Measurements from ENCODE around the gene MEGF6. TPM values are rescaled to one million over a fixed set of nuclear protein-coding genes. Genes with fewer than 3 reads are reported as not detected.

The MEGF6 gene
- total RNA-seq, 5 donors from 2014 or later (not counting 1 experiment from before 2014, with no cell fraction given), result 63.3 to 213 (median 193) TPM

- H3K4me3 ChIP-seq (ENCODE audit: control insufficient read depth in 1 of 2, extremely low read depth in 1 of 2, low read length in 1 of 2), result peak overlapping the region; percentile 12 to 64
- no peaks in the 10 kb centered on the region for H3K36me3 ChIP-seq (ENCODE audit: control insufficient read depth in 2 of 2, extremely low read depth in 1 of 2, insufficient read depth in 1 of 2, low read length in 1 of 2)
- no peak overlapping the region for H3K27ac ChIP-seq (ENCODE audit: low read length)
- H3K27me3 ChIP-seq (replicated peaks in 1 of 2; ENCODE audit: control insufficient read depth in 2 of 2, extremely low read depth in 1 of 2, insufficient read depth in 2 of 2, low read length in 1 of 2), result peaks cover 0 to 77% of the 10 kb centered on the region in 2 experiments
- WGBS (ENCODE audit: insufficient coverage), result 6% methylated on average over 18 of the region's 27 CpGs
- ChIA-PET CTCF (no interaction called here), POLR2A (no interaction called here)
- no peaks in the 10 kb centered on the region for H3K9me3 ChIP-seq
- Mint-ChIP-seq H3K4me3 (peak overlapping the region; percentile 51 to 77 (median 67)), H3K36me3 (no peaks in the 10 kb centered on the region), H3K27me3 (peaks cover 3 to 20% of the 10 kb centered on the region in 2 donors), H3K9me3 (no peaks in the 10 kb centered on the region), H3K27ac (no peak overlapping the region), H3K4me1 (peaks cover 0 to 10% (median 9%) of the 10 kb centered on the region in 3 donors)
- peaks cover 0 to 19% of the 10 kb centered on the region in 2 experiments for H3K4me1 ChIP-seq (ENCODE audit: control insufficient read depth in 1 of 2, extremely low read depth in 1 of 2, insufficient read depth in 2 of 2, low read length in 2 of 2)
- peak in 3 of 4 experiments; percentile 3 to 10 (median 5) for ATAC-seq (replicated peaks in 1 of 4)
- DNase-seq, result no peak
Measured at GRCh38 chr1:3610527-3611169, 660 bp downstream of the MEGF6 start.

DNA sequence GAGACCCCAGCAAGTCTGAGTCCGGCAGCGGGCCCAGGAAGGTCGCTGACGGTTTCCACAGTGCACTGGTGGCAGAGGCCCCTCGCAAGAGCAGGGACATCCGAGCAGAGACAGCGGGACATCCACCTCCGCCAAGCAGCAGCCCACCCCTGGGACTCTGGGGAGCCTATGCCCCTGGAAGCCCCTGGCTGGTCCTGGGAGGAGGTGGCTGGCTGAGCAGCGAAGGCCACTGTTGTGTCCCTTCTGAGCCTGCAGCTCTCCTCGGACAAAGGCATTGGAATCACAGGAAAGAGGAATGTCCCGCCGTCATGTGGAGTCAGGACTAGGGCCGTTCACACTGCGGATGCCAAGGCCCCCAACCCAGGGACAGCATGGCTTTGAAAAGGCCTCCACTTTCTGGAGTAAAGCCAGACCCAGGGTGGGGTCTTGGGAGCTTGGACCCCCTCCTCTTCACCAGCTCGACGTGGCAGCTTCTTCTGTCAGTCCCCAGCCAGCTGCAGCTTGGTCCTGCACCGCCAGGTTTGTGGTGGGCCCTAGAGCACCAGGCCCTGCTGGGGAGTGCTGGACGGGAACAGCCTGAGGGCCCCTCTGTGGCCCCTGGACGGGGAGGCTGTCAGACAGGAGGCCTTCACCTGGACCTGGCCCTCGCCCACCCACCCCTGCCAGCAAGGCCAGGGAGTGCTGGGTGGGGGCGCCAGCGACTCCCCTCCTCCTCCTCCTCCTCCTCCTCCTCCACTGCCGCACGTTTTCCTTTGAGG lies 1.4 kb downstream of the MEGF6 start:
- 68% methylated on average over 21 of the region's 24 CpGs for WGBS (ENCODE audit: insufficient coverage)
- ATAC-seq (replicated peaks in 1 of 4) (no peak), DNase-seq (no peak)
- H3K27ac Mint-ChIP-seq, result no peak overlapping the region
- ChIA-PET CTCF (no interaction called here), POLR2A (no interaction called here)
- no peak overlapping the region for H3K4me3 ChIP-seq (ENCODE audit: control insufficient read depth in 1 of 2, extremely low read depth in 1 of 2, low read length in 1 of 2)
- H3K9me3 ChIP-seq, result no peaks in the 10 kb centered on the region
- H3K36me3 Mint-ChIP-seq, result no peaks in the 10 kb centered on the region
- peaks cover 0 to 19% of the 10 kb centered on the region in 2 experiments for H3K4me1 ChIP-seq (ENCODE audit: control insufficient read depth in 1 of 2, extremely low read depth in 1 of 2, insufficient read depth in 2 of 2, low read length in 2 of 2)
- H3K4me3 Mint-ChIP-seq, result peak overlapping the region in 2 of 3 donors; percentile 51 to 77
- H3K27me3 Mint-ChIP-seq, result peaks cover 3 to 19% of the 10 kb centered on the region in 2 donors
- H3K9me3 Mint-ChIP-seq, result no peaks in the 10 kb centered on the region
- H3K4me1 Mint-ChIP-seq, result peaks cover 0 to 10% (median 9%) of the 10 kb centered on the region in 3 donors
- no peak overlapping the region for H3K27ac ChIP-seq (ENCODE audit: low read length)
- no peaks in the 10 kb centered on the region for H3K36me3 ChIP-seq (ENCODE audit: control insufficient read depth in 2 of 2, extremely low read depth in 1 of 2, insufficient read depth in 1 of 2, low read length in 1 of 2)
- peaks cover 0 to 72% of the 10 kb centered on the region in 2 experiments for H3K27me3 ChIP-seq (replicated peaks in 1 of 2; ENCODE audit: control insufficient read depth in 2 of 2, extremely low read depth in 1 of 2, insufficient read depth in 2 of 2, low read length in 1 of 2)

GRCh38 chr1:3609016-3609768 lies 2.1 kb downstream of the MEGF6 start:
- ChIA-PET POLR2A (no interaction called here), CTCF (no interaction called here)
- H3K4me3 ChIP-seq (ENCODE audit: control insufficient read depth in 1 of 2, extremely low read depth in 1 of 2, low read length in 1 of 2), result no peak overlapping the region
- H3K27me3 ChIP-seq (replicated peaks in 1 of 2; ENCODE audit: control insufficient read depth in 2 of 2, extremely low read depth in 1 of 2, insufficient read depth in 2 of 2, low read length in 1 of 2), result peaks cover 0 to 72% of the 10 kb centered on the region in 2 experiments
- WGBS (ENCODE audit: insufficient coverage), result 63% methylated on average over 17 of the region's 22 CpGs
- H3K9me3 ChIP-seq, result no peaks in the 10 kb centered on the region
- Mint-ChIP-seq H3K4me1 (peaks cover 0 to 10% (median 9%) of the 10 kb centered on the region in 3 donors), H3K27me3 (peaks cover 3 to 19% of the 10 kb centered on the region in 2 donors), H3K4me3 (peak overlapping the region in 1 of 3 donors; percentile 18), H3K27ac (no peak overlapping the region), H3K36me3 (no peaks in the 10 kb centered on the region), H3K9me3 (no peaks in the 10 kb centered on the region)
- H3K4me1 ChIP-seq (ENCODE audit: control insufficient read depth in 1 of 2, extremely low read depth in 1 of 2, insufficient read depth in 2 of 2, low read length in 2 of 2), result peaks cover 0 to 19% of the 10 kb centered on the region in 2 experiments
- DNase-seq (no peak), ATAC-seq (replicated peaks in 1 of 4) (no peak)
- H3K36me3 ChIP-seq (ENCODE audit: control insufficient read depth in 2 of 2, extremely low read depth in 1 of 2, insufficient read depth in 1 of 2, low read length in 1 of 2), result no peaks in the 10 kb centered on the region
- H3K27ac ChIP-seq (ENCODE audit: low read length), result no peak overlapping the region

- Mint-ChIP-seq H3K36me3 (no peaks in the 10 kb centered on the region), H3K4me3 (no peak overlapping the region), H3K4me1 (peaks cover 0 to 10% (median 9%) of the 10 kb centered on the region in 3 donors), H3K27me3 (peaks cover under 1 to 19% of the 10 kb centered on the region in 2 donors), H3K27ac (no peak overlapping the region), H3K9me3 (no peaks in the 10 kb centered on the region)
- no peak for ATAC-seq (replicated peaks in 1 of 4)
- no peaks in the 10 kb centered on the region for H3K9me3 ChIP-seq
- CTCF ChIA-PET, result no interaction called here
- 73% methylated on average over 7 of the region's 7 CpGs for whole genome bisulfite sequencing (ENCODE audit: insufficient coverage)
- H3K4me3 ChIP-seq (ENCODE audit: control insufficient read depth in 1 of 2, extremely low read depth in 1 of 2, low read length in 1 of 2), result no peak overlapping the region
- no peak for DNase-seq
- H3K36me3 ChIP-seq (ENCODE audit: control insufficient read depth in 2 of 2, extremely low read depth in 1 of 2, insufficient read depth in 1 of 2, low read length in 1 of 2), result no peaks in the 10 kb centered on the region
- POLR2A ChIA-PET, result no interaction called here
- H3K27me3 ChIP-seq (replicated peaks in 1 of 2; ENCODE audit: control insufficient read depth in 2 of 2, extremely low read depth in 1 of 2, insufficient read depth in 2 of 2, low read length in 1 of 2), result peaks cover 0 to 76% of the 10 kb centered on the region in 2 experiments
- H3K4me1 ChIP-seq (ENCODE audit: control insufficient read depth in 1 of 2, extremely low read depth in 1 of 2, insufficient read depth in 2 of 2, low read length in 2 of 2), result peaks cover 0 to 19% of the 10 kb centered on the region in 2 experiments
- H3K27ac ChIP-seq (ENCODE audit: low read length), result no peak overlapping the region
Measured at GRCh38 chr1:3608154-3608553, 3.2 kb downstream of the MEGF6 start.

- Mint-ChIP-seq H3K4me3 (no peak overlapping the region), H3K27me3 (peaks cover 0 to 19% of the 10 kb centered on the region in 2 donors), H3K36me3 (no peaks in the 10 kb centered on the region), H3K27ac (no peak overlapping the region), H3K4me1 (peaks cover 0 to 10% (median 9%) of the 10 kb centered on the region in 3 donors), H3K9me3 (no peaks in the 10 kb centered on the region)
- H3K36me3 ChIP-seq (ENCODE audit: control insufficient read depth in 2 of 2, extremely low read depth in 1 of 2, insufficient read depth in 1 of 2, low read length in 1 of 2), result no peaks in the 10 kb centered on the region
- H3K4me3 ChIP-seq (ENCODE audit: control insufficient read depth in 1 of 2, extremely low read depth in 1 of 2, low read length in 1 of 2), result no peak overlapping the region
- ATAC-seq (replicated peaks in 1 of 4) (no peak), DNase-seq (no peak)
- H3K9me3 ChIP-seq, result no peaks in the 10 kb centered on the region
- WGBS (ENCODE audit: insufficient coverage), result 93% methylated on average over 13 of the region's 18 CpGs
- H3K27me3 ChIP-seq (replicated peaks in 1 of 2; ENCODE audit: control insufficient read depth in 2 of 2, extremely low read depth in 1 of 2, insufficient read depth in 2 of 2, low read length in 1 of 2), result peaks cover 0 to 78% of the 10 kb centered on the region in 2 experiments
- ChIA-PET CTCF (no interaction called here), POLR2A (no interaction called here)
- H3K4me1 ChIP-seq (ENCODE audit: control insufficient read depth in 1 of 2, extremely low read depth in 1 of 2, insufficient read depth in 2 of 2, low read length in 2 of 2), result peaks cover 0 to 19% of the 10 kb centered on the region in 2 experiments
- no peak overlapping the region for H3K27ac ChIP-seq (ENCODE audit: low read length)
Measured at GRCh38 chr1:3607703-3608065, 3.6 kb downstream of the MEGF6 start.
